GM10248 (cell line): ENCODE results near the gene PLD5.

ENCODE experiments used
- CTCF ChIA-PET: fragments of 300-600 bp; sonication (Branson Sonifier 250); formaldehyde crosslinking; extraction: SDS; loops from one replicate; lab custom pipeline; 2021; ENCODE audit warnings: antibody characterized with exemption; lab: Yijun Ruan, JAX
- POLR2A ChIA-PET: fragments of 350-650 bp; sonication (Branson Sonifier 250); formaldehyde crosslinking; extraction: SDS; loops from one replicate; lab custom pipeline; 2020; ENCODE audit warnings: antibody characterized with exemption; lab: Yijun Ruan, JAX
- DNase-seq: peaks from one replicate; pipeline ENCODE4 v3.0.0; 2012; ENCODE audit errors: extremely low spot score
- CTCF ChIP-seq: IDR thresholded peaks from 2 replicates; pipeline ENCODE4 v1.5.1; 2012; ENCODE audit warnings: mild to moderate bottlenecking, low read depth; ENCODE audit errors: extremely low read depth, missing control alignments, control extremely low read depth

The PLD5 gene

GRCh38 chr1:242554577-242554976 is 30.1 kb upstream of the PLD5 start:
- no peak for TF ChIP-seq CTCF
- DNase-seq, result no peak
- ChIA-PET CTCF (interaction anchor here (0.6 to 1.1 kb wide), 3 partner anchors 10 to 335 kb away, joined by 4 read pairs; no protein-coding TSS in a partner anchor), POLR2A (no interaction called here)

- DNase-seq, result no peak
- ChIA-PET POLR2A (no interaction called here), CTCF (interaction anchor here (1.1 kb wide), 1 partner anchor 28 kb away, joined by 3 read pairs; no protein-coding TSS in a partner anchor)
- no peak for TF ChIP-seq CTCF
Measured at GRCh38 chr1:242546849-242547729, 22.6 kb upstream of the PLD5 start.

- CTCF ChIA-PET, result interaction anchor here (0.9 to 1.1 kb wide), 2 partner anchors 14 to 27 kb away, joined by 3 read pairs; no protein-coding TSS in a partner anchor
- POLR2A ChIA-PET, result no interaction called here
- TF ChIP-seq CTCF, result no peak
- DNase-seq, result no peak
Measured at GRCh38 chr1:242546441-242546840, 21.9 kb upstream of the PLD5 start.

- ChIA-PET POLR2A (no interaction called here), CTCF (no interaction called here)
- TF ChIP-seq CTCF, result no peak
- no peak for DNase-seq
Measured at GRCh38 chr1:242544071-242544470, 19.6 kb upstream of the PLD5 start.

GRCh38 chr1:242542271-242542670 is 17.8 kb upstream of the PLD5 start:
- ChIA-PET POLR2A (no interaction called here), CTCF (no interaction called here)
- TF ChIP-seq CTCF, result no peak
- no peak for DNase-seq

- DNase-seq, result no peak
- TF ChIP-seq CTCF, result no peak
- CTCF ChIA-PET, result no interaction called here
- POLR2A ChIA-PET, result no interaction called here
Measured at GRCh38 chr1:242535986-242536385, 11.5 kb upstream of the PLD5 start.
